GM10266 (cell line): ENCODE measurements around the gene DDX51.

Source experiments
- DNase-seq: peaks from one replicate; pipeline ENCODE4 v3.0.0; 2012; ENCODE audit errors: extremely low spot score
- TF ChIP-seq, protein P1 (sequence below): IDR thresholded peaks from 2 replicates; pipeline ENCODE4 v1.5.1; 2012; ENCODE audit warnings: mild to moderate bottlenecking, low read depth; ENCODE audit not compliant: control insufficient read depth, insufficient read depth; ENCODE audit errors: missing control alignments

DDX51 gene

DNA sequence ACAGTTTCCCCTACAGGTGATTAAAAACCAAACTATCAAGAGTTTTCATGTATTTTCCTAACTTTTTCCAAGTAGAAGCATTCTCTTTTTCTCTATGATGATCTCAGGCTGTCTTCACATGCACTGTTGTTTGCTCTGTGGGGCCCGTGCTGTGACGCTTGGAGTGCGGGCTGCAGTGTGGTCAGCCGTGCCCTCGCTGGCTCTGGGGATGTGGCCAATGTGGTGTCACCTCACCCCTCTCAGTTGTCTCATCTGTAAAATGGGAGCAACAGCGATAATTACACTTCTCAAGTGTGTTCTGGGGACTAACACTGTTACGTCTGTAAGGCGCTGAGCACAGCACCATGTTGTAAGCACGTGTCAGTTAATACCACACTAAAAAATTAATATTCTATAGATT is 28.6 kb downstream of the DDX51 start:
- no peak for DNase-seq
- TF ChIP-seq, protein P1, sequence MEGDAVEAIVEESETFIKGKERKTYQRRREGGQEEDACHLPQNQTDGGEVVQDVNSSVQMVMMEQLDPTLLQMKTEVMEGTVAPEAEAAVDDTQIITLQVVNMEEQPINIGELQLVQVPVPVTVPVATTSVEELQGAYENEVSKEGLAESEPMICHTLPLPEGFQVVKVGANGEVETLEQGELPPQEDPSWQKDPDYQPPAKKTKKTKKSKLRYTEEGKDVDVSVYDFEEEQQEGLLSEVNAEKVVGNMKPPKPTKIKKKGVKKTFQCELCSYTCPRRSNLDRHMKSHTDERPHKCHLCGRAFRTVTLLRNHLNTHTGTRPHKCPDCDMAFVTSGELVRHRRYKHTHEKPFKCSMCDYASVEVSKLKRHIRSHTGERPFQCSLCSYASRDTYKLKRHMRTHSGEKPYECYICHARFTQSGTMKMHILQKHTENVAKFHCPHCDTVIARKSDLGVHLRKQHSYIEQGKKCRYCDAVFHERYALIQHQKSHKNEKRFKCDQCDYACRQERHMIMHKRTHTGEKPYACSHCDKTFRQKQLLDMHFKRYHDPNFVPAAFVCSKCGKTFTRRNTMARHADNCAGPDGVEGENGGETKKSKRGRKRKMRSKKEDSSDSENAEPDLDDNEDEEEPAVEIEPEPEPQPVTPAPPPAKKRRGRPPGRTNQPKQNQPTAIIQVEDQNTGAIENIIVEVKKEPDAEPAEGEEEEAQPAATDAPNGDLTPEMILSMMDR: no peak

DNA sequence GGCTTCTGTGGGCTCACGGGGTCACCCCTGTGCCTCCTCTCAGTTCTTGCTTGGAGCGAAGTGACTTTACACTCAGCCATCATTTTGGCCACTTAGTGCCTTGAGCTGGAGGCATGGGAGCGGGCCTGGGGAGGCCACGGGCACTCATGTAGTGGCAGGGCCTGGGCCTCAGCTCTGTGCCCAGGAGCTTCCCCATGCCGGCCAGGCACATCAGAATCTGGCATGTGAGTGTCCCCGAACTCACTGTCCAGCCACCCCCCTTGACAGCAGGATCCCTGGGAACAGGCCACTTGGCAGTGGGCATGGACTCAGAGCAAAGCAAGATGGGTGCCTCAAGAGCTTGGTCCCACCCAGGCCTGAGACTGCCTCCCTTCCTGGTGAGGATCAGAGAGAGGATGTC is 29.5 kb downstream of the DDX51 start:
- TF ChIP-seq, protein P1: no peak
- no peak for DNase-seq

DNA sequence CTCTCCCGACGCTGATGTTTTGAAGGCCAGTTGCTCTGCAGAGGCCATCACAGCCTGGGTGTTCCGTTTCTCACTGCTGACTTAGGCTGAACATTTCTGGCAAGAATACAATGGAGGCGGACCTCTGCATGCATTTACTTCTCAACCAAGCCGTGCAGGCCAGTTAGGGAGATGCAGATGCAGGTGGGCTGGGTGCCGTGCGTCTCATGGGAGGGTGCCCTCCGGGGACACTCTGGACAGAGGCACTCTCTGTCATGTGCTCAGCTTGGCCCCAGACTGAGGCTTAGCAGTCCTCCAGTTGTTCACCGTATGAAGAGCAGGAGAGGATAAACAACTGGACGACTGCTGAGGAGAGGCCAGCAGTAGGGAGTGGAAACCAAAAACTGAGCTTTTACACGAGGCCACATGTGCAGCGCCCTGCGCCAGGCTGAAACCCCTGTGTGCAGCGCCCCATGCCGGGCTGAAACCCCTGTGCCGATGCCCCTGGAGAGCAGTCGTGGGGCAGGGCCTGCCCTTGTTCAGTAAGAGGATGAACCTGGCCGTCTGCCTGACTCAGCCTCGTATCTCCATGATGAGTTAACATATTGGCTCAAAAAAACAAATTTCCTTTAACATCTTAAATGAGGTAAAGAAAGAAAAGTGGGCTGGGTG is 32.3 kb downstream of the DDX51 start:
- TF ChIP-seq, protein P1: no peak
- DNase-seq: no peak

DNA sequence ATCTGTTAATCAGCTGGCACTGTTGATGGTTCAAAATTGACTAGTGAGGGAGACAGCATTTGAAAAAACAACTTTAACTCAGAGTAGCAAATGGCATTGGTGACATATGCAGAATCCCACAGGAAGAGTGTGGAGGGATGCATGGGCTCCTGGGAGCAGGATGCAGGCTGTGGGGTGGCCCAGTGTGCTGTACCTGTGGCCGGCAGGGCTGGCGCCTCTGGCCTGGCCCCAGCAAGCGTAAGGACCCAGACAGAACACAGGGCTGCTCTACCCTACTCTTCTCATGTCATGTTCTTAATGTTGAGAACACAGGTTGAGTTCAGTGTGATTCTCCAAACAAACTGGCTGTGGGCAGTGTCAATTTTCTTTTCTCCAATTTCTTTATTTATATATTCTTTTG is 33.4 kb downstream of the DDX51 start:
- TF ChIP-seq, protein P1: no peak
- DNase-seq: no peak

DNA sequence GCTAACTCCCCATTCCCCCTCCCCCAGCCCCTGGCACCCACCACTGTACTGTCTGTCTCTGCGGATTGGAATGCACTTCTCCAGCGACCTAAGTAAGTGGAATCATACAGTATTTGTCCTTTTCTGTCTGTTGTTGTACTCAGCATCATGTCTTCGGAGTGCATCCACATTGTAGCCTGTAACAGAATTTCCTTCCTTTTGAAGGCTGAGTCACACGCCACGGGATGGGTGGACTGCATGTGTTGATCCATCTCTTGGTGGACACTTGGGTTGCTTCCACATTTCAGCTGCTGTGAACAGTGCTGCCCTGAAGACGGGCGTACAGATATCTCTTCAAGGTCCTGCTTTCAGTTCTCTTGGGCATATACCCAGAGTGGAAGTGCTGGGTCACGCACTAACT is 34.4 kb downstream of the DDX51 start:
- TF ChIP-seq, protein P1: no peak
- DNase-seq: no peak

DNA sequence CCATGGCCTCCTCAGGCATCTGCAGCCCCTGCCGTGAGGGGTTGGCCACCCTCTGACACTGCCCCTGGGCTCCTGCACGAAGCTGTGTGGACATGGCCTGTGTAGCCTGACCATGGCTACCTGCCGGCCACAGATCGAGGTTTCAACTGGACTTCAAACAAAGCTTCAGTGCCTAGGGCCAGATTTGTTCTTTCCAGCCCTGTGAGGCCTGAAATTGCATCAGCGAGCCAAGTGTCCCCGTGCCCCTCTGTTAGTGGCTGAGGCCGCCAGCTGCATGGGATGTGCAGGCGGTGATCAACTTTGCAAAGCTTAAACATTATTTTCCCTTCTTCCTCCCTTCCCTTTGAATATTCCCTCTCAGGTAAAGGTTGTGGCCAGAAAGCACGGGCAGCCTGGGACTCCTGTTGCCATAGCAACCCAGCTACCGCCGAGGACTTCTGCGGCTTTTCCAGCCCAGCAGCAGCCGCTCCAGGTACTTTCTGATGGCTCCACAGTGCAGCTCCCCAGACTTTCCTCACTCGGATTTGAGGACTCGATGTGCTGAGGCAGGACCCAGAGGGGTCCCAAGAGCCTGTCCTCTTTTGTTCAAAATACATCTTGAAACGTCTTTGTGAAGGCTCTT is 35.8 kb downstream of the DDX51 start:
- TF ChIP-seq, protein P1: no peak
- DNase-seq: no peak

DNA sequence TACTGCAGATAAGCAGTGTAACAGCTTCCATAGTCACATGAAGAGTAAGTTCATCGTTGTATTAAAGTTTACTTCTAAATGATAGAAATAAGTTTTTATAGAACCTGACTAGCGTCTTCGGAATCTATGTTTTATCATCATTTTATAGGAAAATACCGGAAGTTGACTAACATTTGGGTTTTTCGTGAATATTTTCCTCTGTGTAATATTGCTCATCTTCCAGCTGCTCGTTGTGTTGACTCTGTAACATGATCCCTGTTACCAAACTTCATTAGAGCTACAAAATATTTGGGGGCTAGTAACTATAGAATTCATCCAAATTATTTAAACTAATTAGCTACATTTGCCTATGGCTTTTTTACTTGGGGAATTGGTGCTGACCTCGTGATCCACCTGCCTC is 37.2 kb downstream of the DDX51 start:
- TF ChIP-seq, protein P1: no peak
- DNase-seq: no peak
